Vagina (tissue), 2 donors: Measurements from ENCODE around the gene MTHFD1L. TPM values are rescaled to one million over a fixed set of nuclear protein-coding genes. Genes with fewer than 3 reads are reported as not detected.

Experiments used
- DNase-seq, 2 donors: peaks; one replicate each; pipeline ENCODE4 v3.0.0-alpha.2; 2017; ENCODE audit errors: extremely low spot score in 2 of 2
- H3K27ac ChIP-seq: fragments of 200-600 bp; sonication (generic); one replicate; pipeline ENCODE4 v1.5.1; 2019
- H3K27me3 ChIP-seq: fragments of 200-600 bp; sonication (generic); one replicate; pipeline ENCODE4 v1.5.1; 2019
- H3K36me3 ChIP-seq, 2 donors: fragments of 200-600 bp; sonication (generic); one replicate each; pipeline ENCODE4 v1.5.1; 2017 to 2019
- H3K4me1 ChIP-seq: fragments of 200-600 bp; sonication (generic); one replicate; pipeline ENCODE4 v1.5.1; 2019
- H3K4me3 ChIP-seq, 2 donors: fragments of 200-600 bp; sonication (generic); 1 replicate in 1 of 2; 2 replicates in 1 of 2; pipeline ENCODE4 v1.5.1; 2016 to 2019
- H3K9me3 ChIP-seq: fragments of 200-600 bp; sonication (generic); one replicate; pipeline ENCODE4 v1.5.1; 2019
- POLR2A ChIP-seq, 2 donors: fragments of 450-650 bp; IDR thresholded peaks; one replicate each; pipeline ENCODE4 v1.6.1; 2017; ENCODE audit warnings: antibody characterized with exemption in 2 of 2, mild to moderate bottlenecking in 2 of 2, moderate library complexity in 2 of 2
- POLR2AphosphoS5 ChIP-seq, 2 donors: sonication (generic); formaldehyde crosslinking; IDR thresholded peaks; one replicate each; pipeline ENCODE4 v1.9.0; 2017; ENCODE audit warnings: antibody characterized with exemption in 2 of 2, mild to moderate bottlenecking in 2 of 2, low read depth in 1 of 2; ENCODE audit not compliant: insufficient read depth in 1 of 2
- intact Hi-C: fragments of 100-400 bp; cut with DNase I; formaldehyde crosslinking; loops from one replicate; pipeline ENCODE4 v1.15.1; 2023
- total RNA-seq: library from RNA; depleted of rRNA; stranded (reverse); fragments of >200 nt; gene quantifications from one replicate; pipeline ENCODE4 v1.2.3, GENCODE V29; 2016
- TF ChIP-seq, protein P1 (sequence below), 3 experiments: fragments of 450-650 bp in 2 of 3; fragments of 200-600 bp in 1 of 3; sonication (generic) in 1 of 3; IDR thresholded peaks; one replicate each; pipeline ENCODE4 v1.5.1; 2017 to 2019; ENCODE audit warnings: antibody characterized with exemption in 3 of 3, mild to moderate bottlenecking in 2 of 3, moderate library complexity in 2 of 3

Gene MTHFD1L
- total RNA-seq, 1 donor from 2014 or later = 2.7 TPM

DNA sequence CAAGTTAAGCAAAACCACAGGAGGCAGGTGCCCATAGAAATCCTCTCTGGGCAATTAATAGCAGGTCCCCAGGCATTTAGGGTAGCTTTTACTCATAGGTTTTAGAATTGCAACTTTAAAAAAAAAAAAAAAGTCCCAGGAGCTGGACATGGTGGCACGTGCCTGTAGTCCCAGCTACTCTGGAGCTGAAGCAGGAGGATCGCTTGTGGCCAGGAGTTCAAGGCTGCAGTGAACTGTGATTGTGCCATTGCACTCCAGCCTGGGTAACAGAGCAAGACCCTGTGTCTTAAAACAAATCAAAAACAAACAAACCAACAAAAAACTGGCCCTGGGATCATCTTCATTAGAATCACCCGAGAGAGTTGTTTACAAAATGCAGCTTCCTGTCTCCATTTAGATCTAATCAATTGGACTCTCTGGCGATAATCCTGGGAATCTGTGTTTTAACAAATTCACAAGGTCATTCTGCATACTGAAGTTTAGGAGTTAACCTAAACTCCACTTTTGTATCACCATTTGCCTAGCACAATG lies 242.5 kb downstream of the MTHFD1L start:
- DNase-seq = no peak
- H3K4me3 ChIP-seq = no peak overlapping the region
- H3K36me3 ChIP-seq = no peaks in the 10 kb centered on the region
- H3K27ac ChIP-seq = no peak overlapping the region
- H3K4me1 ChIP-seq = no peaks in the 10 kb centered on the region
- no peaks in the 10 kb centered on the region for H3K9me3 ChIP-seq
- no peaks in the 10 kb centered on the region for H3K27me3 ChIP-seq
- intact Hi-C loops = no loop called here
- TF ChIP-seq POLR2A (IDR thresholded peaks at IDR 0.05) (no peak), POLR2AphosphoS5 (IDR thresholded peaks at IDR 0.05; ENCODE audit: insufficient read depth in 1 of 2, low read depth in 1 of 2) (no peak)
- TF ChIP-seq, protein P1, sequence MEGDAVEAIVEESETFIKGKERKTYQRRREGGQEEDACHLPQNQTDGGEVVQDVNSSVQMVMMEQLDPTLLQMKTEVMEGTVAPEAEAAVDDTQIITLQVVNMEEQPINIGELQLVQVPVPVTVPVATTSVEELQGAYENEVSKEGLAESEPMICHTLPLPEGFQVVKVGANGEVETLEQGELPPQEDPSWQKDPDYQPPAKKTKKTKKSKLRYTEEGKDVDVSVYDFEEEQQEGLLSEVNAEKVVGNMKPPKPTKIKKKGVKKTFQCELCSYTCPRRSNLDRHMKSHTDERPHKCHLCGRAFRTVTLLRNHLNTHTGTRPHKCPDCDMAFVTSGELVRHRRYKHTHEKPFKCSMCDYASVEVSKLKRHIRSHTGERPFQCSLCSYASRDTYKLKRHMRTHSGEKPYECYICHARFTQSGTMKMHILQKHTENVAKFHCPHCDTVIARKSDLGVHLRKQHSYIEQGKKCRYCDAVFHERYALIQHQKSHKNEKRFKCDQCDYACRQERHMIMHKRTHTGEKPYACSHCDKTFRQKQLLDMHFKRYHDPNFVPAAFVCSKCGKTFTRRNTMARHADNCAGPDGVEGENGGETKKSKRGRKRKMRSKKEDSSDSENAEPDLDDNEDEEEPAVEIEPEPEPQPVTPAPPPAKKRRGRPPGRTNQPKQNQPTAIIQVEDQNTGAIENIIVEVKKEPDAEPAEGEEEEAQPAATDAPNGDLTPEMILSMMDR (IDR thresholded peaks at IDR 0.05) = no peak

DNA sequence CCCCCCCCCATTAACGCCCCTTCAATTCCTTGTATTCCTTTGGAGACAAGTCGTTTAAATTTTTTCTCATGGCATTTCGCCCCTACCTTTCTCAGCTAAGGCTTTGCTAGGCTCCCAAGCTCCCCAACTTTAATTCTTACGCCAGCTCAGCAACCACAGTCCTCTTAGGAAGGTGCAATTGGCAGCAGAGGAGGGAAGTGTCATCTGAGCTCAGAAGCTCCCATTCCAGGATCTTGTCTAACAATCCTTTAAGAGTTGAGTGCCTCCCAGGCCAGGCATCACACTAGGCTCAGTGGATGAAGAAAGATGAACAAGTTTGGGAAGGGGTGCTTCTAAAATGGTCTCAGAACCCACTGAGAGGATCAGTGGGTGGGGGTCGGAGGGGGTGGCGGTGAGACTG lies 243.0 kb downstream of the MTHFD1L start:
- intact Hi-C loops = no loop called here

DNA sequence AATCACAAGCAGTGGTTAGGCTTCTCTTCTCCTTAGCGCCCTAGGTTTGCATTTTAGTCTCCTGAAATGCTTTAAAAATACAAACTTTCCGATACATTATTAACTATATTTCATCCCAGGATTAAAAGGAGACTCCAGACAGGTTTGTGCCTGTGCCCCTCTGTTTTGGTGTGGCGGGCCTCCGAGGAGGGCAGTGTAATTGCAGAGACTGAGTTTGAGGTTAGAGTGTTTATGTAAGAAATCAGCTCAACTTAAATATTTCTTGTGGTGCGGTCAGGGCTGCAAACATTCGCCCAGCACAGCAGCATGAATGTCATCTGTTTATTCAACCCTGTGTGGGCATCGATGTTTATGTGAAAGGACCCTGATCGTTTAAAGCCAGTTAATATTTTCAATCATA lies 243.9 kb downstream of the MTHFD1L start:
- Histone ChIP-seq H3K4me3 (no peak overlapping the region), H3K4me1 (no peaks in the 10 kb centered on the region), H3K27ac (no peak overlapping the region), H3K27me3 (no peaks in the 10 kb centered on the region), H3K36me3 (no peaks in the 10 kb centered on the region), H3K9me3 (no peaks in the 10 kb centered on the region)
- TF ChIP-seq, protein P1 (IDR thresholded peaks at IDR 0.05) = no peak
- no peak for TF ChIP-seq POLR2A (IDR thresholded peaks at IDR 0.05)
- no peak for TF ChIP-seq POLR2AphosphoS5 (IDR thresholded peaks at IDR 0.05; ENCODE audit: insufficient read depth in 1 of 2, low read depth in 1 of 2)
- no peak for DNase-seq
- intact Hi-C loops = no loop called here

More for the DNA sequence above, 243.0 kb downstream of the MTHFD1L start:
- no peak overlapping the region for H3K4me3 ChIP-seq
- H3K36me3 ChIP-seq = no peaks in the 10 kb centered on the region
- H3K27ac ChIP-seq = no peak overlapping the region
- no peak for DNase-seq
- no peaks in the 10 kb centered on the region for H3K9me3 ChIP-seq
- TF ChIP-seq, protein P1 (IDR thresholded peaks at IDR 0.05) = no peak
- no peak for TF ChIP-seq POLR2A (IDR thresholded peaks at IDR 0.05)
- no peak for TF ChIP-seq POLR2AphosphoS5 (IDR thresholded peaks at IDR 0.05; ENCODE audit: insufficient read depth in 1 of 2, low read depth in 1 of 2)
- no peaks in the 10 kb centered on the region for H3K4me1 ChIP-seq
- H3K27me3 ChIP-seq = no peaks in the 10 kb centered on the region

DNA sequence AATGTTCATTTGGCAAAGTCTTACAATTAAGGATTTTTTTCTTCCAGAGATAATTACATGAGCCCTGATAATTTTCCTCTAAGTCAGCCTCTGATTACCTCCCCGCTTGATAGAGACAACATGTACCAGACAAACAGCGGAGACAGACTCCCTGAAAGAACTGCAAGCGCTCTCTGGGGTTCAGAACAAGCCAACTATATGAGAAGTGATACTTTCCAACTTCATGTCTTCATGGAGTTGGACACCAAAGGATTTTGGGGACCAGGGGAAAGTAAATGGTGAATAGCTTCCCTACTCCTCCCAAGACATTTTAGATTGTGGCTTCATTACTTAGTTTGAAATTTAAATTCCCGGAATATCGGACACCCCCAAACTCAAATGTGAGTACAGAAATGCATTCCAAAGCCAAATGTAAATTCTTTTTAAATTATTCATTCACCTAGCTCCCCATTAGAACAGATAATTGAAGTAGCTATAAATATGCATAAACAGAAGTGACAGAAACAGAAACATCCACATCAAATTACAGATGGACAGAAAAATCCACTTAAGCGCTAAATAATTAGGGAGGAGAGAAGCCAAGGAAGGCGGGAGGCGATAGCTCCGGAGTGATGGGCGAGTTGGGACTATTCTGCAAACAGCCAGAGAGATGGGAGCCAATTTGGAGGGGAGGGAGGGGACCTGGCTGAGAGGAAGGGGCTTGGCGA lies 244.5 kb downstream of the MTHFD1L start:
- no peaks in the 10 kb centered on the region for H3K4me1 ChIP-seq
- H3K4me3 ChIP-seq = no peak overlapping the region
- no peaks in the 10 kb centered on the region for H3K27me3 ChIP-seq
- no peaks in the 10 kb centered on the region for H3K9me3 ChIP-seq
- DNase-seq = no peak
- TF ChIP-seq POLR2AphosphoS5 (IDR thresholded peaks at IDR 0.05; ENCODE audit: insufficient read depth in 1 of 2, low read depth in 1 of 2) (no peak), POLR2A (IDR thresholded peaks at IDR 0.05) (no peak)
- TF ChIP-seq, protein P1 (IDR thresholded peaks at IDR 0.05) = no peak
- intact Hi-C loops = no loop called here
- H3K27ac ChIP-seq = no peak overlapping the region
- H3K36me3 ChIP-seq = no peaks in the 10 kb centered on the region

DNA sequence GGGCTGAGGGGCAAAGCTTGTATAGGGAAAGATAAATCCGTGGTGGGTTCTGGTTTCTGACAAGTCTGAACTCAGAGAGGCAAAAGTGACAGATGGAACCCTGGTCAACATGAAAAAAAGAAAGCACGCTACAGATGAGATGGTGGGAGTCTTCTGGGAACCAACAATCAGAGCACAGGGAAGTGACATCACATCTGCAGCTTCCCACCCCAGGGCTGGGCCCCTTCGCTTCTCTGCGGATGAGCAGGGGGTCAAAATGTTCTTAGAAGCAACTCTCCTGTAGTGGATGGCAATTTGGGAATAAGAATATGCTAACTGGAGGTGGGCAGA lies 245.0 kb downstream of the MTHFD1L start:
- no peaks in the 10 kb centered on the region for H3K36me3 ChIP-seq
- no peak for TF ChIP-seq POLR2AphosphoS5 (IDR thresholded peaks at IDR 0.05; ENCODE audit: insufficient read depth in 1 of 2, low read depth in 1 of 2)
- TF ChIP-seq POLR2A (IDR thresholded peaks at IDR 0.05) = no peak
- TF ChIP-seq, protein P1 (IDR thresholded peaks at IDR 0.05) = no peak
- H3K27me3 ChIP-seq = no peaks in the 10 kb centered on the region
- H3K4me3 ChIP-seq = no peak overlapping the region
- no peak for DNase-seq
- H3K9me3 ChIP-seq = no peaks in the 10 kb centered on the region
- H3K27ac ChIP-seq = no peak overlapping the region
- intact Hi-C loops = no loop called here
- no peaks in the 10 kb centered on the region for H3K4me1 ChIP-seq
